ENCODE measurements around the gene NPHP4. TPM values are rescaled to one million over a fixed set of nuclear protein-coding genes. Genes with fewer than 3 reads are reported as not detected.

NPHP4 gene
- total and polyA plus RNA-seq, 9 of the 15 experiments (the other 6 are each of a cell fraction or from before 2014, with no cell fraction given): 0.52 to 26.2 (median 6.7) TPM

DNA sequence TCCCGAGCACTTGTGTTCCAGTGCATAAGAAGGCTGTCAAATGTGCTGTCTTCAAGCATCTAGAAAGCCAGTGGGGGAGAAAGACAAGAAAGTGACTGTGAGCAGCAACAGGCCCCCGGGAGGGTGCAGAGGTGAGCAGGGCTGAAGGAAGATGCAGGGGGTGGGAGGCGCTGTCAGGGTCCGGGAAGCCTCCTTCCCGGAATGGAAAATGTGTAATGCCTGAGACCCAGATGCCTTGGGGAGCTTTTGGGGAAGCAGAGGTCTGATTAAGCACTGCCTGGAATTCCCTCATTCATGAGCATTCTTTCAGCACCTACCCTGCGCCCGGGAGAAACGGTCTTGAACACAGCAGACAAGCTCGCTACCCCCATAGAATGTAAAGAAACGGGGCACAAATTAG is 1.3 kb downstream of the NPHP4 start:
- in situ Hi-C loops (cut with MboI): no loop called here
- peak overlapping the region; percentile 83 for H3K4me3 ChIP-seq
- H3K9ac ChIP-seq (ENCODE audit: insufficient read depth in 1 of 2, low read depth in 2 of 2, low read length in 2 of 2): peak overlapping the region; percentile 53 to 98; a peak in 3 of 4 replicates
- H3K79me2 ChIP-seq (ENCODE audit: control insufficient read depth, insufficient read depth, low read length): peaks cover 41% of the 10 kb centered on the region
- peaks cover 3% of the 10 kb centered on the region for H4K20me1 ChIP-seq (replicated peaks; ENCODE audit: control insufficient read depth, insufficient read depth, low read length)
- ATAC-seq: no peak
- H3K4me1 ChIP-seq (replicated peaks in 1 of 2; ENCODE audit: control insufficient read depth in 2 of 2, insufficient read depth in 2 of 2, low read length in 2 of 2): peaks cover 18 to 55% of the 10 kb centered on the region in 2 experiments; a peak in 4 of 5 replicates
- H3K36me3 ChIP-seq (ENCODE audit: control insufficient read depth, insufficient read depth, low read length): peaks cover 12% of the 10 kb centered on the region; the same call in 2 of the 3 replicates
- FAIRE-seq: no peak
- BruUV-seq (replicated peaks): TSS peak; percentile 48
- H3K27ac ChIP-seq (ENCODE audit: extremely low read depth, low read depth, low read length): no peak overlapping the region; the same call in 2 of the 3 replicates
- intact Hi-C loops (cut with micrococcal nuclease): loop anchor here (5.0 kb wide), 1 partner anchor 74 kb away; no protein-coding TSS in a partner anchor
- H3K4me2 ChIP-seq (ENCODE audit: insufficient read depth, low read length): peak overlapping the region; percentile 77
- CTCF ChIA-PET (ENCODE audit: low intra/inter-chr PET ratio): no interaction called here
- no peaks in the 10 kb centered on the region for H3K9me3 ChIP-seq (replicated peaks; ENCODE audit: control insufficient read depth, insufficient read depth, low read depth, low read length)
- peak overlapping the region; percentile 57 for H2AFZ ChIP-seq (ENCODE audit: low read depth, low read length)
- peaks cover 12% of the 10 kb centered on the region for H3K9me1 ChIP-seq (ENCODE audit: control insufficient read depth, insufficient read depth, low read length)
- POLR2A ChIA-PET: interaction anchor here (0.6 kb wide), 1 partner anchor 17 kb away, joined by 3 read pairs; no protein-coding TSS in a partner anchor
- 50% methylated on average over 10 of the region's 10 CpGs for WGBS (ENCODE audit: insufficient coverage, low coverage, missing lambda C conversion rate)
- DNase-seq (ENCODE audit: extremely low read depth in 1 of 4, low spot score in 3 of 4): no peak
- no peaks in the 10 kb centered on the region for H3K27me3 ChIP-seq (ENCODE audit: control insufficient read depth in 2 of 2, insufficient read depth in 2 of 2, low read length in 2 of 2)
- TF ChIP-seq, protein P1, sequence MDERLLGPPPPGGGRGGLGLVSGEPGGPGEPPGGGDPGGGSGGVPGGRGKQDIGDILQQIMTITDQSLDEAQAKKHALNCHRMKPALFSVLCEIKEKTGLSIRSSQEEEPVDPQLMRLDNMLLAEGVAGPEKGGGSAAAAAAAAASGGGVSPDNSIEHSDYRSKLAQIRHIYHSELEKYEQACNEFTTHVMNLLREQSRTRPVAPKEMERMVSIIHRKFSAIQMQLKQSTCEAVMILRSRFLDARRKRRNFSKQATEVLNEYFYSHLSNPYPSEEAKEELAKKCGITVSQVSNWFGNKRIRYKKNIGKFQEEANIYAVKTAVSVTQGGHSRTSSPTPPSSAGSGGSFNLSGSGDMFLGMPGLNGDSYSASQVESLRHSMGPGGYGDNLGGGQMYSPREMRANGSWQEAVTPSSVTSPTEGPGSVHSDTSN (CRISPR knock-in tag; IDR thresholded peaks at IDR 0.05; ENCODE audit: low read depth): no peak
- TF ChIP-seq, protein P1 (tag; conservative IDR thresholded peaks at IDR 0.05; ENCODE audit: low read depth): no peak
- TF ChIP-seq TEAD1 (CRISPR knock-in tag; IDR thresholded peaks at IDR 0.05) (no peak), NFATC3 (IDR thresholded peaks at IDR 0.05) (no peak), HNRNPH1 (optimal IDR thresholded peaks at IDR 0.05; ENCODE audit: low read depth, low read length) (no peak), BCL6 (CRISPR knock-in tag; IDR thresholded peaks at IDR 0.05) (no peak), BRF1 (IDR thresholded peaks at IDR 0.05; ENCODE audit: borderline replicate concordance, extremely low read depth, insufficient read length) (no peak), YY1 (IDR thresholded peaks at IDR 0.05; ENCODE audit: borderline replicate concordance in 1 of 3, control insufficient read depth in 1 of 3, extremely low read depth in 1 of 3, insufficient read depth in 3 of 3, insufficient read length in 1 of 3, insufficient replicate concordance in 2 of 3, low read depth in 1 of 3, low read length in 2 of 3) (no peak), BCOR (IDR thresholded peaks at IDR 0.05) (no peak), DNMT1 (IDR thresholded peaks at IDR 0.05) (no peak)
- TF ChIP-seq, protein P2, sequence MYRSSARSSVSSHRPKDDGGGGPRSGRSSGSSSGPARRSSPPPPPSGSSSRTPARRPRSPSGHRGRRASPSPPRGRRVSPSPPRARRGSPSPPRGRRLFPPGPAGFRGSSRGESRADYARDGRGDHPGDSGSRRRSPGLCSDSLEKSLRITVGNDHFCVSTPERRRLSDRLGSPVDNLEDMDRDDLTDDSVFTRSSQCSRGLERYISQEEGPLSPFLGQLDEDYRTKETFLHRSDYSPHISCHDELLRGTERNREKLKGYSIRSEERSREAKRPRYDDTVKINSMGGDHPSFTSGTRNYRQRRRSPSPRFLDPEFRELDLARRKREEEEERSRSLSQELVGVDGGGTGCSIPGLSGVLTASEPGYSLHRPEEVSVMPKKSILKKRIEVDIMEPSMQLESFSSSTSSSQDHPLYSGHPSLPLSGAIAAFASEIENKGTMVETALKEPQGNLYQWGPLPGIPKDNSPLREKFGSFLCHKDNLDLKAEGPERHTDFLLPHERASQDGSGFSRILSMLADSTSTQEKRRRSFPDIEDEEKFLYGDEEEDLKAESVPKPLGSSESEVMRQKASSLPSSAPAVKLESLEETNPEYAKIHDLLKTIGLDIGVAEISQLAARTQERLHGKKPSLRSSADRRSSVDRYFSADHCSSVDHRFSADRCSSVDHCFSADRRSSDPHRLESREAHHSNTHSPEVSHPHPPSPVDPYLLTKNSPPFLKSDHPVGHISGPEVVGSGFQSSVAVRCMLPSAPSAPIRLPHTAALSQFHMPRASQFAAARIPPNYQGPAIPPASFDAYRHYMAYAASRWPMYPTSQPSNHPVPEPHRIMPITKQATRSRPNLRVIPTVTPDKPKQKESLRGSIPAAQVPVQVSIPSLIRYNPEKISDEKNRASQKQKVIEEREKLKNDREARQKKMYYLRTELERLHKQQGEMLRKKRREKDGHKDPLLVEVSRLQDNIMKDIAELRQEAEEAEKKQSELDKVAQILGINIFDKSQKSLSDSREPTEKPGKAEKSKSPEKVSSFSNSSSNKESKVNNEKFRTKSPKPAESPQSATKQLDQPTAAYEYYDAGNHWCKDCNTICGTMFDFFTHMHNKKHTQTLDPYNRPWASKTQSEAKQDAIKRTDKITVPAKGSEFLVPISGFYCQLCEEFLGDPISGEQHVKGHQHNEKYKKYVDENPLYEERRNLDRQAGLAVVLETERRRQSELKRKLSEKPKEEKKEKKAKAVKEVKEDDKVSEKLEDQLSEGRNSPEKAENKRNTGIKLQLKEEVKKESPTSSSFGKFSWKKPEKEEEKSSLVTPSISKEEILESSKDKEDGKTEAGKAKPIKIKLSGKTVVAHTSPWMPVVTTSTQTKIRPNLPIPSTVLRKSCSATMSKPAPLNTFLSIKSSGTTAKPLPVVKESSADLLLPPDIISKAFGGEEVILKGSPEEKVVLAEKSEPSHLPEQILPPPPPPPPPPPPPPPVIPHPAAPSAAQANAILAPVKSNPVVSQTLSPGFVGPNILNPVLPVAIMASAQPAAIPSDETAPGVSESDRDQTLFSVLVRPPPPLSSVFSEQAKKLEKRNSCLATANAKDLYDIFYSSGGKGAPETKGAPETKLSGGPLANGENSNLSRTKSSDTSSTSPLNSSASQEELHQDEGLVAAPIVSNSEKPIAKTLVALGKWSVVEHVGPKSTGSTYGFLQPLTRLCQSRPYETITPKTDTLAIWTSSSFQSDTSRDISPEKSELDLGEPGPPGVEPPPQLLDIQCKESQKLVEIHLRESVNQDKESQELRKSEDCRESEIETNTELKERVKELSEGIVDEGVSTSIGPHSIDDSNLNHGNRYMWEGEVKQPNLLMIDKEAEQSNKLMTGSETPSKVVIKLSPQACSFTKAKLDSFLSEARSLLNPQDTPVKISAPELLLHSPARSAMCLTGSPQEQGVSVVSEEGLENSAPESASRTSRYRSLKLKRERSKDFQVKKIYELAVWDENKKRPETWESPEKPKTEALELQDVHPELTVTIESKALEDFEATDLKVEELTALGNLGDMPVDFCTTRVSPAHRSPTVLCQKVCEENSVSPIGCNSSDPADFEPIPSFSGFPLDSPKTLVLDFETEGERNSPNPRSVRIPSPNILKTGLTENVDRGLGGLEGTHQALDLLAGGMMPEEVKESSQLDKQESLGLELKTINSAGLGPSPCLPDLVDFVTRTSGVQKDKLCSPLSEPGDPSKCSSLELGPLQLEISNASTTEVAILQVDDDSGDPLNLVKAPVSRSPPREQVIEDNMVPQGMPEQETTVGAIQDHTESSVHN (IDR thresholded peaks at IDR 0.05; ENCODE audit: borderline replicate concordance in 1 of 2, low read depth in 1 of 2): no peak
